ENCODE results near the gene EIF2A. TPM values are rescaled to one million over a fixed set of nuclear protein-coding genes. Genes with fewer than 3 reads are reported as not detected.

The EIF2A gene
- total RNA-seq, 1 donor from 2014 or later: 148 TPM

DNA sequence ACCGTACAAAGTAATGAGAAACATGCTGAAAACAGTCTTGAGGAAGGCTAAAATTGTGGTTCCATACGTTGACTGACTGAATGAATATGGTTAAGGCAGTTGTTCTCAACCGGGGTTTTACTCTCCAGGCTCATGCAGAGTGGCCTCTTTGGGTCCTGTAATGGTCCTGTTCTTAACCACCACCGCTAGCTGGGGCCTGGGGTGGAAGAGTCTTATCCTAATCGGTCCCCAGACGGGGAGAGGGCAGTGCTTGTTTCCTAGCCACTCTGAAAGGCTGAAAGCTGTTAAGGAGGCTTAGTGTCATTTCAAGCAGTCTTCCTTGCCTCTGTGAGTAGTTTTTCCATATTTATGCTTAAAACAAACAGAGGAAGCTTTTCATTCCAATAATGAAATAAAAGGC is 88.5 kb downstream of the EIF2A start:
- no peak for DNase-seq (ENCODE audit: low read depth)

DNA sequence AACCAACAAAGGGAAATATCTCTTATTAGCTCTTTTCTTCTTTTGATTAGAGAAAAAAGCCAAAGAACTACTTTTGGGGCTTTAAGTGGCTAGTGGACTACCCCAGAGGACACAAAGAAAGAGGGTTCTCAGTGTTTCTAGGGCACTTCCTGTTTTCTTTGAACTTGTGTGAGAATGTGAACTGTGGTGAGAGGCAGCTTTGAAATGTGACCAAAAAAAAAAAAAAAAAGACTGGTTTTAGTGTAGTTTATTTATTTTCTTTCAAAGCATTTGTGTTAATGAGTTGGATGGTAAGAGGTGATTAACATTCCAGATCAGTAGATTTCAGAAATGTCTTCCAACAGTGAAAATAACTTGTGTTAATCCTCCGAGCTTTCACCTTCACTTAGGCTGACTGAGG is 88.9 kb downstream of the EIF2A start:
- peak; percentile 36 for DNase-seq (ENCODE audit: low read depth)

Other genes with a start within 250 kb of the EIF2A start
- gene TSC22D2, start 138.5 kb upstream of the EIF2A start, total RNA-seq: 10.6 and 28.4 TPM in 2 replicates
- gene SERP1, start 291 bp upstream of the EIF2A start, total RNA-seq: 144 and 170 TPM in 2 replicates
- 220 and 334 TPM in 2 replicates for gene SELENOT, start 56.5 kb downstream of the EIF2A start, total RNA-seq
- gene ERICH6, start 157.1 kb downstream of the EIF2A start, total RNA-seq: 0.35 TPM in 1 of 2 replicates, not detected in the other
- gene SIAH2, start 216.4 kb downstream of the EIF2A start, total RNA-seq: 33.7 and 34.7 TPM in 2 replicates

Data from renal cortical epithelial cell (primary cell).